Spleen (tissue), 11 donors: ENCODE results near the gene PTPN4. TPM values are rescaled to one million over a fixed set of nuclear protein-coding genes. Genes with fewer than 3 reads are reported as not detected.

ENCODE experiments used
- DNase-seq: peaks from one replicate; pipeline ENCODE4 v3.0.0-alpha.2; 2020
- H3K27ac ChIP-seq, 8 donors: fragments of 200-600 bp; sonication (generic) in 7 of 8; 1 replicate in 4 of 8; 2 replicates in 4 of 8; pipeline versions ENCODE4 v1.5.0 to v1.8.0; 2016 to 2021; ENCODE audit warnings: inconsistent platforms in 4 of 8, mild to moderate bottlenecking in 4 of 8, moderate library complexity in 1 of 8
- H3K27me3 ChIP-seq, 7 donors: fragments of 200-600 bp; sonication (generic) in 6 of 7; replicated peaks in 1 of 7; 1 replicate in 4 of 7; 2 replicates in 3 of 7; pipeline versions ENCODE4 v1.5.0 to v1.8.0; 2016 to 2021; ENCODE audit warnings: inconsistent platforms in 3 of 7, mild to moderate bottlenecking in 1 of 7
- H3K36me3 ChIP-seq, 6 donors: fragments of 200-600 bp; sonication (generic) in 5 of 6; 1 replicate in 4 of 6; 2 replicates in 2 of 6; pipeline versions ENCODE4 v1.5.0 to v1.8.0; 2016 to 2021; ENCODE audit warnings: inconsistent platforms in 2 of 6
- H3K4me1 ChIP-seq, 6 donors: fragments of 200-600 bp; sonication (generic) in 5 of 6; 1 replicate in 3 of 6; 2 replicates in 3 of 6; pipeline versions ENCODE4 v1.5.0 to v1.8.0; 2016 to 2021; ENCODE audit warnings: inconsistent platforms in 3 of 6
- H3K4me3 ChIP-seq, 8 donors: fragments of 200-600 bp; sonication (generic) in 7 of 8; 1 replicate in 4 of 8; 2 replicates in 4 of 8; pipeline versions ENCODE4 v1.5.0 to v1.8.0; 2016 to 2021; ENCODE audit warnings: inconsistent platforms in 4 of 8, mild to moderate bottlenecking in 4 of 8, moderate library complexity in 2 of 8
- H3K9me3 ChIP-seq, 8 donors: fragments of 200-600 bp; sonication (generic) in 7 of 8; 1 replicate in 4 of 8; 2 replicates in 4 of 8; pipeline versions ENCODE4 v1.5.0 to v1.8.0; 2016 to 2021; ENCODE audit warnings: inconsistent platforms in 4 of 8
- POLR2A ChIP-seq, 3 donors: fragments of 450-650 bp; IDR thresholded peaks; one replicate each; pipeline ENCODE4 v1.5.1; 2017; ENCODE audit warnings: antibody characterized with exemption in 3 of 3, mild to moderate bottlenecking in 1 of 3
- POLR2AphosphoS5 ChIP-seq, 3 donors: sonication (generic); formaldehyde crosslinking; IDR thresholded peaks; one replicate each; pipeline ENCODE4 v1.5.1; 2017; ENCODE audit warnings: antibody characterized with exemption in 3 of 3
- WGBS, 5 donors: extraction: QIAGEN DNeasy Blood & Tissue Kit in 3 of 5; methylation state at CpG; one replicate each; pipeline versions ENCODE4 v1.1.5 to v1.1.7; 2013 to 2018; 5-methylcytosine and 5-hydroxymethylcytosine counted together
- intact Hi-C: fragments of 100-400 bp; cut with DNase I; formaldehyde crosslinking; loops from one replicate; pipeline ENCODE4 v1.15.0; 2023; ENCODE audit warnings: low total_unique reads
- polyA plus RNA-seq, 3 donors: library from polyadenylated mRNA; stranded (reverse); fragments of 200-250 nt; gene quantifications; one replicate each; pipeline ENCODE4 v1.2.1, GENCODE V29; 2013
- total RNA-seq, 7 donors: library from RNA; depleted of rRNA in 3 of 7; stranded (reverse); fragments of >200 nt in 3 of 7; fragmentation: NEBNext Ultra II Directional in 4 of 7; extraction: Animal tissue kit (Norgen Biotek cat#: 25700) in 4 of 7; gene quantifications; one replicate each; pipeline versions ENCODE4 v1.1.0 to v1.2.1, GENCODE V29; 2016 to 2021
- TF ChIP-seq, protein P1 (sequence below), 11 experiments: fragments of 200-600 bp in 7 of 11; fragments of 450-650 bp in 4 of 11; sonication (generic) in 4 of 11; IDR thresholded peaks in 8 of 11; conservative IDR thresholded peaks in 3 of 11; 1 replicate in 7 of 11; 2 replicates in 4 of 11; pipeline versions ENCODE4 v1.4.0 to v1.8.0; 2016 to 2021; ENCODE audit warnings: antibody characterized with exemption in 11 of 11, inconsistent platforms in 4 of 11, mild to moderate bottlenecking in 1 of 11
- donor health status: healthy with polysubstance abuse.
- donor health status: DM: no; HTN: no; CAD: no; lungs with moderate emphysema.
- donor health status: DM: no; HTN: no; CAD: no.
- donor health status: Bipolar disorder and iron deficiency.
- donor health status: healthy.
- donor health status: DM: no; HTN: no; CAD: no.
- donor health status: DM: yes; HTN: yes; CAD: no.

Gene PTPN4
- total and polyA plus RNA-seq, 10 donors, result 2.4 to 50.9 (median 37.1) TPM

DNA sequence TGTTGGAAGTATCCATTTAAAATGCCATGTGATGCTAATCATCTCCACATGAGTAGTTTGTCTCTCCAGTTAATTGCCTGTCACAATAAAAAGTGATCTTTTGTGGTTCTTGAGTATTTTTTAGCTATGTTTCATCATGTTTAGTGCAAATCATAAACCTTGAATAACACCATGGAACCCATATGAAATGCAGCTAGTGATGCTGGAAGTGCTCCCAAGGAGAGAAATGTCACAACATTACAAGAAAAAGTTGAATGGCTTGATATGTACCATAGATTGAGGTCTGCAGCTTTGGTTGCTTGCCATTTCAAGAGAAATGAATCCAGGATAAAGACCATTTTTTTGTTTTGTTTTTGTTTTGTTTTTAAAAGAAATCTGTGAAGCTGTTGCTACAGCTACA is 14.3 kb downstream of the PTPN4 start:
- Histone ChIP-seq H3K9me3 (no peaks in the 10 kb centered on the region), H3K36me3 (no peaks in the 10 kb centered on the region), H3K4me1 (peaks cover 0 to 22% (median 0%) of the 10 kb centered on the region in 6 donors), H3K27me3 (no peaks in the 10 kb centered on the region), H3K4me3 (no peak overlapping the region), H3K27ac (no peak overlapping the region)
- TF ChIP-seq, protein P1, sequence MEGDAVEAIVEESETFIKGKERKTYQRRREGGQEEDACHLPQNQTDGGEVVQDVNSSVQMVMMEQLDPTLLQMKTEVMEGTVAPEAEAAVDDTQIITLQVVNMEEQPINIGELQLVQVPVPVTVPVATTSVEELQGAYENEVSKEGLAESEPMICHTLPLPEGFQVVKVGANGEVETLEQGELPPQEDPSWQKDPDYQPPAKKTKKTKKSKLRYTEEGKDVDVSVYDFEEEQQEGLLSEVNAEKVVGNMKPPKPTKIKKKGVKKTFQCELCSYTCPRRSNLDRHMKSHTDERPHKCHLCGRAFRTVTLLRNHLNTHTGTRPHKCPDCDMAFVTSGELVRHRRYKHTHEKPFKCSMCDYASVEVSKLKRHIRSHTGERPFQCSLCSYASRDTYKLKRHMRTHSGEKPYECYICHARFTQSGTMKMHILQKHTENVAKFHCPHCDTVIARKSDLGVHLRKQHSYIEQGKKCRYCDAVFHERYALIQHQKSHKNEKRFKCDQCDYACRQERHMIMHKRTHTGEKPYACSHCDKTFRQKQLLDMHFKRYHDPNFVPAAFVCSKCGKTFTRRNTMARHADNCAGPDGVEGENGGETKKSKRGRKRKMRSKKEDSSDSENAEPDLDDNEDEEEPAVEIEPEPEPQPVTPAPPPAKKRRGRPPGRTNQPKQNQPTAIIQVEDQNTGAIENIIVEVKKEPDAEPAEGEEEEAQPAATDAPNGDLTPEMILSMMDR (IDR thresholded peaks at IDR 0.05 in 8 of 11, conservative IDR thresholded peaks at IDR 0.05 in 3 of 11), result no peak
- no peak for TF ChIP-seq POLR2AphosphoS5 (IDR thresholded peaks at IDR 0.05)
- no peak for TF ChIP-seq POLR2A (IDR thresholded peaks at IDR 0.05)
- DNase-seq, result no peak
- intact Hi-C loops, result no loop called here

DNA sequence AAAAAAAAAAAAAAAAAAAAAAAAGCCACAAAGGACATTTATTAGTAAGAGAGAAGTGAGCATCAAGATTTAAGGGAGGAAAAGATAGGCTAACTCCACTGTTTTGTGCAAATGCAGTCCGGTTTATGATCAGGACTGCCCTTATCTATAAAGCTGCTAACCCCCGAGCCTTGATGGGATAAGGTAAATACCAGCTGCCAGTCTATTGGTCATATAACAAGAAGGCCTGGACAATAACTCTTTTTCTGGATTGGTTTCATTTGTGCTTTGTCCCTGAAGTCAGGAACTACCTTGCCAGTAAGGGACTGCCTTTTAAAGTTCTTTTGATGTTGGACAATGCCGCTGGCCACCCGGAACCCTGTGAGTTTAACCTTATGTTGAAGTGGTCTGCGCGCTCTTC is 15.4 kb downstream of the PTPN4 start:
- Histone ChIP-seq H3K4me1 (peaks cover 0 to 25% (median 0%) of the 10 kb centered on the region in 6 donors), H3K4me3 (no peak overlapping the region), H3K27ac (no peak overlapping the region), H3K9me3 (no peaks in the 10 kb centered on the region), H3K36me3 (no peaks in the 10 kb centered on the region), H3K27me3 (no peaks in the 10 kb centered on the region)
- TF ChIP-seq, protein P1 (IDR thresholded peaks at IDR 0.05 in 8 of 11, conservative IDR thresholded peaks at IDR 0.05 in 3 of 11), result no peak
- no peak for TF ChIP-seq POLR2AphosphoS5 (IDR thresholded peaks at IDR 0.05)
- TF ChIP-seq POLR2A (IDR thresholded peaks at IDR 0.05), result no peak
- intact Hi-C loops, result no loop called here
- DNase-seq, result no peak
- 91 to 96% (median 95%) methylated on average over 6 of the region's 6 CpGs for WGBS, 5 donors

DNA sequence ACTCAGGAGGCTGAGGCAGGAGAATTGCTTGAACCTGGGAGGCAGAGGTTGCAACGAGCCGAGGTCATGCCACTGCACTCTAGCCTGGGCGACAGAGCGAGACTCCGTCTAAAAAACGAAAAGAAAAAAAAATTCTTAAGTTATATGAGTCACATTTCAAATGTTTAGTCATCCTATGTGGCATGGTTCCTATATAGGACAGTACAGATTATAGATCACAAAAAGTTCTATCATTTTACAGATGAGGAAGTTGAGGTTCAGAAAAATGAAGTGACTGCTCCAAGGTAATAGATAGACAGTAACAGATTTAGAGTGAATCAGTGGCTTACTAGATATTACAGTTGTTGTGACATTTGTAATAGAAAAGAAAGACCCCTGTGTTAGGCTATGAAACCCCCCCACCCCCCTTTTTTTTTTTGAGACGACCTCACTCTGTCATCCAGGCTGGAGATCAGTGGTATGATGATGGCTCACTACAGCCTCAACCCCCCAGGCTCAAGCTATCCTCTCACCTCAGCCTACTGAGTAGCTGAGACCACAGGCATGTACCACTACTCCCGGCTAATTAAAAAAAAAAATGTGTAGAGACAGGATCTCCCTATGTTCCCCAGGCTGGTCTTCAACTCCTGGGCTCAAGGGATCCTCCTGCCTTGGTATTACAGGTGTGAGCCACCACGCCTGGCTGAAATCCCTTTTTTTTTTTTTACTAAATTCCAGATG is 22.7 kb downstream of the PTPN4 start:
- no peaks in the 10 kb centered on the region for H3K36me3 ChIP-seq
- no peaks in the 10 kb centered on the region for H3K27me3 ChIP-seq
- WGBS, 5 donors, result 87 to 91% (median 88%) methylated on average over 9 of the region's 9 CpGs
- no peak for DNase-seq
- TF ChIP-seq POLR2A (IDR thresholded peaks at IDR 0.05), result no peak
- TF ChIP-seq POLR2AphosphoS5 (IDR thresholded peaks at IDR 0.05), result no peak
- TF ChIP-seq, protein P1 (IDR thresholded peaks at IDR 0.05 in 8 of 11, conservative IDR thresholded peaks at IDR 0.05 in 3 of 11), result no peak
- no peaks in the 10 kb centered on the region for H3K9me3 ChIP-seq
- intact Hi-C loops, result no loop called here
- H3K4me1 ChIP-seq, result peaks cover 0 to 11% (median 0%) of the 10 kb centered on the region in 6 donors
- no peak overlapping the region for H3K4me3 ChIP-seq
- H3K27ac ChIP-seq, result no peak overlapping the region

DNA sequence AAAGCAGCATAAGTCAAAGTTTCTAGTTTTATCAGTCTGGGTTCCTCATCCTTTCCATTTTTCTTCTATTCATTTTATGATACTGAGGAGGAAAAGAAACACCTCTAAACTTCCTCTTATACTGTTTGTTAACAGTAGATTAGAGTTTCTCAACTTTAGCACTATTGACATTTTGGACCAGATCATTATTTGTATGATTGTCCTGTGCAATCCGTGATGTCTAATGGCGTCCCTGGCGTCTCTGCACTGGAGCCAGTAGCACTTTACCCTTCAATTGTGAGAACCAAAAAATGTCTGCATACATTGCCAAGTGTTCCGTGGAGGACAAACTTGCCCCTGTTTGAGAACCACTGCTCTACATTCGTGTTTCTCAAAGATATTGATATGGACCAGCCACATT is 25.2 kb downstream of the PTPN4 start:
- no peak for DNase-seq
- TF ChIP-seq POLR2A (IDR thresholded peaks at IDR 0.05), result no peak
- Histone ChIP-seq H3K4me3 (no peak overlapping the region), H3K27me3 (no peaks in the 10 kb centered on the region), H3K27ac (no peak overlapping the region), H3K9me3 (peaks cover 0 to 17% (median 12%) of the 10 kb centered on the region in 8 donors), H3K4me1 (peaks cover 0 to 10% (median 0%) of the 10 kb centered on the region in 6 donors), H3K36me3 (peaks cover 0 to 6% (median 0%) of the 10 kb centered on the region in 6 donors)
- intact Hi-C loops, result no loop called here
- WGBS, 5 donors, result 76 to 96% (median 90%) methylated on average over 5 of the region's 5 CpGs
